NB4 (cell line): Measurements from ENCODE around the gene CTBP2.
"Not testable (repeated sequence)": the region's sequence is repeated elsewhere in the genome, so short reads cannot be mapped to it uniquely, and the experiment has no call there.

Source experiments
- DNase-seq: peaks from one replicate; pipeline ENCODE4 v3.0.0; 2010; ENCODE audit warnings: low read depth
- H3K4me3 ChIP-seq: one replicate; pipeline ENCODE4 v1.5.1; 2011; ENCODE audit warnings: mild to moderate bottlenecking, low read depth, low read length, moderate library complexity
- CTCF ChIP-seq: IDR thresholded peaks from one replicate; pipeline ENCODE4 v1.5.1; 2012; ENCODE audit warnings: low read depth, low read length
- MAX ChIP-seq: IDR thresholded peaks from 2 replicates; pipeline ENCODE4 v1.6.1; 2011; ENCODE audit warnings: low read depth, low read length
- MYC ChIP-seq: IDR thresholded peaks from 2 replicates; pipeline ENCODE4 v1.6.1; 2011; ENCODE audit warnings: low read depth, low read length
- POLR2A ChIP-seq: IDR thresholded peaks from 2 replicates; pipeline ENCODE4 v1.6.1; 2011; ENCODE audit warnings: mild to moderate bottlenecking; ENCODE audit not compliant: insufficient read length; ENCODE audit errors: extremely low read depth

The CTBP2 gene

GRCh38 chr10:125190414-125190813 is 30.1 kb upstream of the CTBP2 start:
- no peak for DNase-seq
- TF ChIP-seq POLR2A, result no peak
- no peak for TF ChIP-seq CTCF
- no peak for TF ChIP-seq MYC
- TF ChIP-seq MAX, result no peak
- H3K4me3 ChIP-seq, result no peak overlapping the region

- no peak for TF ChIP-seq MAX
- TF ChIP-seq CTCF, result no peak
- TF ChIP-seq MYC, result no peak
- TF ChIP-seq POLR2A, result no peak
- DNase-seq, result no peak
- H3K4me3 ChIP-seq, result no peak overlapping the region
These were observed 28.8 kb upstream of the CTBP2 start for GRCh38 chr10:125189162-125189561.

- TF ChIP-seq MAX (no peak), POLR2A (no peak), CTCF (no peak), MYC (no peak)
- no peak for DNase-seq
- H3K4me3 ChIP-seq, result no peak overlapping the region
These were observed 27.2 kb upstream of the CTBP2 start for GRCh38 chr10:125187238-125188194.

- H3K4me3 ChIP-seq, result no peak overlapping the region
- DNase-seq, result no peak
- no peak for TF ChIP-seq MAX
- no peak for TF ChIP-seq CTCF
- TF ChIP-seq MYC, result no peak
- no peak for TF ChIP-seq POLR2A
These were observed 26.2 kb upstream of the CTBP2 start for GRCh38 chr10:125186431-125187170.

- not testable (repeated sequence) for H3K4me3 ChIP-seq, DNase-seq
These were observed 18.7 kb upstream of the CTBP2 start for GRCh38 chr10:125179107-125179506.
